ENCODE measurements around the gene CNBD2. TPM values are rescaled to one million over a fixed set of nuclear protein-coding genes. Genes with fewer than 3 reads are reported as not detected.
A peak's percentile ranks its signal among the peaks of the same experiment; 100 is the strongest.
"Not testable (repeated sequence)": the region's sequence is repeated elsewhere in the genome, so short reads cannot be mapped to it uniquely, and the experiment has no call there.

CNBD2 gene
- total RNA-seq, 2 donors from 2014 or later, result 5.0 to 8.6 TPM

GRCh38 chr20:36064658-36065426 is 96.5 kb downstream of the CNBD2 start:
- no peaks in the 10 kb centered on the region for H3K36me3 Mint-ChIP-seq
- H3K9me3 Mint-ChIP-seq, result no peaks in the 10 kb centered on the region
- ATAC-seq (peak; percentile 92 to 97), DNase-seq (ENCODE audit: low spot score in 2 of 2) (peak; percentile 94 to 97)
- H3K27ac Mint-ChIP-seq, result peak overlapping the region in 1 of 2 donors; percentile 75

- no peak for DNase-seq (ENCODE audit: low spot score in 2 of 2)
- Mint-ChIP-seq H3K36me3 (no peaks in the 10 kb centered on the region), H3K27ac (peak overlapping the region in 1 of 2 donors; percentile 75), H3K9me3 (no peaks in the 10 kb centered on the region)
- ATAC-seq, result no peak
Measured at GRCh38 chr20:36065427-36065998, 97.1 kb downstream of the CNBD2 start.

GRCh38 chr20:36066777-36067176 is 98.4 kb downstream of the CNBD2 start:
- Mint-ChIP-seq H3K9me3 (no peaks in the 10 kb centered on the region), H3K36me3 (no peaks in the 10 kb centered on the region), H3K27ac (no peak overlapping the region)
- DNase-seq (ENCODE audit: low spot score in 2 of 2) (no peak), ATAC-seq (no peak)

GRCh38 chr20:36068526-36068925 is 100.1 kb downstream of the CNBD2 start:
- DNase-seq (ENCODE audit: low spot score in 2 of 2); ATAC-seq; H3K36me3 Mint-ChIP-seq; H3K9me3 Mint-ChIP-seq; H3K27ac Mint-ChIP-seq: not testable (repeated sequence)

GRCh38 chr20:36070451-36070850 is 102.1 kb downstream of the CNBD2 start:
- no peak overlapping the region for H3K27ac Mint-ChIP-seq
- no peak for DNase-seq (ENCODE audit: low spot score in 2 of 2)
- no peak for ATAC-seq
- no peaks in the 10 kb centered on the region for H3K9me3 Mint-ChIP-seq
- H3K36me3 Mint-ChIP-seq, result no peaks in the 10 kb centered on the region

- DNase-seq (ENCODE audit: low spot score in 2 of 2) (no peak), ATAC-seq (no peak)
- Mint-ChIP-seq H3K27ac (no peak overlapping the region), H3K9me3 (no peaks in the 10 kb centered on the region), H3K36me3 (no peaks in the 10 kb centered on the region)
Measured at GRCh38 chr20:36071848-36072247, 103.5 kb downstream of the CNBD2 start.

- Mint-ChIP-seq H3K27ac (no peak overlapping the region), H3K9me3 (no peaks in the 10 kb centered on the region), H3K36me3 (no peaks in the 10 kb centered on the region)
- DNase-seq (ENCODE audit: low spot score in 2 of 2) (no peak), ATAC-seq (no peak)
Measured at GRCh38 chr20:36074983-36075382, 106.6 kb downstream of the CNBD2 start.

- not testable (repeated sequence) for H3K36me3 Mint-ChIP-seq; ATAC-seq; DNase-seq (ENCODE audit: low spot score in 2 of 2); H3K27ac Mint-ChIP-seq; H3K9me3 Mint-ChIP-seq
Measured at GRCh38 chr20:36077762-36078161, 109.4 kb downstream of the CNBD2 start.

- Mint-ChIP-seq H3K36me3 (peaks cover 0 to 1% of the 10 kb centered on the region in 2 donors), H3K27ac (no peak overlapping the region), H3K9me3 (peaks cover 0 to 1% of the 10 kb centered on the region in 2 donors)
- no peak for ATAC-seq
- DNase-seq (ENCODE audit: low spot score in 2 of 2), result no peak
Measured at GRCh38 chr20:36079486-36079885, 111.1 kb downstream of the CNBD2 start.

- H3K9me3 Mint-ChIP-seq; ATAC-seq; H3K27ac Mint-ChIP-seq; DNase-seq (ENCODE audit: low spot score in 2 of 2); H3K36me3 Mint-ChIP-seq: not testable (repeated sequence)
Measured at GRCh38 chr20:36079984-36080383, 111.6 kb downstream of the CNBD2 start.

Other genes starting within 250 kb of the CNBD2 start
- 100 to 1,000 TPM; 343 to 380 TPM for gene RBM39, start 226.3 kb upstream of the CNBD2 start, total RNA-seq
- gene PHF20, start 196.6 kb upstream of the CNBD2 start, total RNA-seq, result 10 to 100 TPM; 58.5 to 71.4 TPM
- 10 to 100 TPM; 25.8 to 37.1 TPM for gene SCAND1, start 14.1 kb upstream of the CNBD2 start, total RNA-seq
- gene EPB41L1, start 186.2 kb downstream of the CNBD2 start, total RNA-seq, result under 1 TPM; 0.20 to 0.93 TPM